ENCODE results near the gene STAM.

GRCh38 chr10:17644485-17644943, 563 bp downstream of the STAM start:
- no peak for TF ChIP-seq CTCF (IDR thresholded peaks at IDR 0.05)
- TF ChIP-seq POLR2A (IDR thresholded peaks at IDR 0.05), result no peak
